Omental fat pad (tissue), 4 donors: ENCODE data around the gene CD52. TPM values are rescaled to one million over a fixed set of nuclear protein-coding genes. Genes with fewer than 3 reads are reported as not detected.

Source experiments
- ATAC-seq: fragments of 150-250 bp; one replicate; pipeline ENCODE4 v1.9.1; 2016; ENCODE audit warnings: mild to moderate bottlenecking, moderate library complexity; ENCODE audit not compliant: low FRiP score
- DNase-seq: peaks from one replicate; pipeline ENCODE4 v3.0.0-alpha.2; 2019; ENCODE audit warnings: low spot score
- CTCF ChIP-seq, 3 donors: fragments of 450-650 bp; IDR thresholded peaks; one replicate each; pipeline ENCODE4 v1.5.1; 2016 to 2017; ENCODE audit warnings: antibody characterized with exemption in 3 of 3, mild to moderate bottlenecking in 3 of 3, moderate library complexity in 2 of 3
- total RNA-seq, 4 donors: library from RNA; depleted of rRNA; stranded (reverse); fragments of >200 nt; gene quantifications; one replicate each; pipeline ENCODE4 v1.1.0, GENCODE V29; 2016

Gene CD52
- total RNA-seq = 100 to 1,000 TPM in 1 of 4 donors, 10 to 100 TPM in 1, 1 to 10 TPM in 1, not detected in 1; 4.3 to 227 (median 13.2) TPM

GRCh38 chr1:26317612-26318337, at the start of gene CD52:
Gene CD52, plus strand, starts transcription at chr1:26317958. Its CDS starts 60 bp downstream, at chr1:26318018.
- no peak for TF ChIP-seq CTCF (IDR thresholded peaks at IDR 0.05)
- ATAC-seq (no peak), DNase-seq (no peak)

- no peak for TF ChIP-seq CTCF (IDR thresholded peaks at IDR 0.05)
- no peak for DNase-seq
- no peak for ATAC-seq
Measured at GRCh38 chr1:26268290-26269197, 49.2 kb upstream of the CD52 start.

GRCh38 chr1:26269198-26269550, 48.6 kb upstream of the CD52 start:
- DNase-seq (no peak), ATAC-seq (no peak)
- no peak for TF ChIP-seq CTCF (IDR thresholded peaks at IDR 0.05)

- no peak for DNase-seq
- TF ChIP-seq CTCF (IDR thresholded peaks at IDR 0.05) = no peak
- no peak for ATAC-seq
Measured at GRCh38 chr1:26274801-26275425, 42.8 kb upstream of the CD52 start.

- peak in 2 of 3 donors; percentile 1 to 48 for TF ChIP-seq CTCF (IDR thresholded peaks at IDR 0.05)
- DNase-seq = peak; percentile 84
- peak; percentile 89 for ATAC-seq
Measured at GRCh38 chr1:26275580-26276431, 42.0 kb upstream of the CD52 start.

- no peak for TF ChIP-seq CTCF (IDR thresholded peaks at IDR 0.05)
Measured at GRCh38 chr1:26276432-26276838, 41.3 kb upstream of the CD52 start.

More at GRCh38 chr1:26276432-26276838, 41.3 kb upstream of the CD52 start:
- ATAC-seq = no peak
- no peak for DNase-seq
